ENCODE measurements around the gene CAVIN1. TPM values are rescaled to one million over a fixed set of nuclear protein-coding genes. Genes with fewer than 3 reads are reported as not detected.
A peak's percentile ranks its signal among the peaks of the same experiment; 100 is the strongest.
"Not testable (repeated sequence)": the region's sequence is repeated elsewhere in the genome, so short reads cannot be mapped to it uniquely, and the experiment has no call there.

CAVIN1 gene
- total RNA-seq, 1 experiment from 2014 or later: 236 TPM

GRCh38 chr17:42431758-42432161 lies 8.7 kb upstream of the CAVIN1 start:
- no peak for DNase-seq (ENCODE audit: low read depth)

GRCh38 chr17:42429726-42430447 lies 6.8 kb upstream of the CAVIN1 start:
- DNase-seq (ENCODE audit: low read depth): no peak

DNA sequence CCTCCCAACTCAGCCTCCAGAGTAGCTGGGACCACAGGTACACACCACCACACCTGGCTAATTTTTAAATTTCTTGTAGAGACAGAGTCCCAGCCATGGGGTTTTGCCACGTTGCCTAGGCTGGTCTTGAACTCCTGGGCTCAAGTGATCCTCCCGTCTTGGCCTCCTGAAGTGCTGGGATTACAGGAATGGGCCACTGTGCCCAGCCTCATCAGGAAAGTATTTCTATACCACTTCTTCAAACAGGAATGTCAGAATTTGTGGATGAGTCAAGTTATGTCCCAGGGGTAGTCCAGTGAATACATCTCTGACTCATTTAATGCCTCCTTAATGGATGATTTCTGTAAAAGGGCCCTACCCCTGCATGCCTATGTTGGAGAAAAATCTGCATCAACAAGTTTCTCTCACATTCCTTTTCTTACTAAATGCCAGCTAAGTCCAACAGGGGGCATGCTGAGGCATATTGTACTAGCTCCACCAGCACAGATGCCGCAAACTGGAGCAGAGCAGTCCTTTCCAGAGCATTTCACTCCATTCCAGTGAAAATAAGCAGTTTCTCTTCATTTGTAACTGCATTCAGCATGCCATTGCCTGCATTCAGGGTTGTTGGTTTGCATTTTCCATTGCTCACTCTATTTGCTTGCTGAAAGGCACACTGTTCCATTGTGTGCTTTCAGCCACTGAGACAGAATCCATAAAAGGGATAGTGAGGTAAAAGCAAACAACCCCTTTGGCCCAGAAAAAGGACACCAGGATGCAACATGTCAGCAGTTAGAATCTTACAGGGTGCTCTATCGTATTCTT lies 5.3 kb upstream of the CAVIN1 start:
- peak; percentile 98 for DNase-seq (ENCODE audit: low read depth)

- DNase-seq (ENCODE audit: low read depth): no peak
Observed at GRCh38 chr17:42424991-42425610, 2.0 kb upstream of the CAVIN1 start.

DNA sequence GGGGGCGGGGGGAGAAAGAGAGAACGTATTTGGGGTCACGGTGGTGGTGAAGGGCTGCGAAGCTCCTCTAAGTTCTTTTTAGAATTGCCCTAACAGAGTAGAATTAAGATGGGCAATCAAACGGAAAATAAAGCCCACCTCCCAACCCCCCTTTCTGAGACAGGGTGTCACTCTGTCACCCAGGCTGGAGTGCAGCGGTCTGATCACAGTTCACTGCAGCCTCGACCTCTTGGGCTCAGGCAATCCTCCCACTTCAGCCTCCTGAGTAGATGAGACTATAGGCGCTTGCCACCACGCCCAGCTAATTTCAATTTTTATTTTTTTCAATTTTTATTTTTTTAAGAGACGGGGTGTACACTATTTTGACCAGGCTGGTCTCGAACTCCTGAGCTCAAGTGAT lies 710 bp upstream of the CAVIN1 start:
- no peak for DNase-seq (ENCODE audit: low read depth)

DNA sequence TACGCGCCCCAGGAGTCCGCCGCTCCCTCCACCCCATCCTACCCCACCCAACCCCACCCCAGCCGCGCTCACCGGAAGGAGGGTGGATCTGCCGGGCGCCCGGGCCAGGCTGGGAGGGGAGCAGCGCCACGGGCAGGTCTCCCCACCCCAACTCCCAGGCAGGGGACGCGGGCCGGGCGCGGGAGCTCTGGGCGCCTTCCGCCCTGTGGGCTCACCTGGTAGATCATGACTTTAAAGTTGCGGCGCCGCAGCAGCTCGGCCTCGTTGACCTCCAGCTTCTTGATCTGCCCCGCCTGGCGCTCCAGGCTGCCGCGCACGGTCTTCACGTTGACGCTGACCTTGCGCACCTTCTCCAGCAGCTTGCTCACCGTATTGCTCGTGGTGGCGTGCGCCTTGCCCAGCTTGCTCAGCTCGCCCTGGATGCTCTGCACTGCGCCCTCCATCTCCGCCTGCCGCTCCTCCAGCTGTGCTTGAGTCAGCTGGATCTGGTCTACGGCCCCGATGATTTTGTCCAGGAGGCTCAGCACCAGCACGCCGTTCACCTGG lies 571 bp downstream of the CAVIN1 start:
- peak; percentile 39 for DNase-seq (ENCODE audit: low read depth)

DNA sequence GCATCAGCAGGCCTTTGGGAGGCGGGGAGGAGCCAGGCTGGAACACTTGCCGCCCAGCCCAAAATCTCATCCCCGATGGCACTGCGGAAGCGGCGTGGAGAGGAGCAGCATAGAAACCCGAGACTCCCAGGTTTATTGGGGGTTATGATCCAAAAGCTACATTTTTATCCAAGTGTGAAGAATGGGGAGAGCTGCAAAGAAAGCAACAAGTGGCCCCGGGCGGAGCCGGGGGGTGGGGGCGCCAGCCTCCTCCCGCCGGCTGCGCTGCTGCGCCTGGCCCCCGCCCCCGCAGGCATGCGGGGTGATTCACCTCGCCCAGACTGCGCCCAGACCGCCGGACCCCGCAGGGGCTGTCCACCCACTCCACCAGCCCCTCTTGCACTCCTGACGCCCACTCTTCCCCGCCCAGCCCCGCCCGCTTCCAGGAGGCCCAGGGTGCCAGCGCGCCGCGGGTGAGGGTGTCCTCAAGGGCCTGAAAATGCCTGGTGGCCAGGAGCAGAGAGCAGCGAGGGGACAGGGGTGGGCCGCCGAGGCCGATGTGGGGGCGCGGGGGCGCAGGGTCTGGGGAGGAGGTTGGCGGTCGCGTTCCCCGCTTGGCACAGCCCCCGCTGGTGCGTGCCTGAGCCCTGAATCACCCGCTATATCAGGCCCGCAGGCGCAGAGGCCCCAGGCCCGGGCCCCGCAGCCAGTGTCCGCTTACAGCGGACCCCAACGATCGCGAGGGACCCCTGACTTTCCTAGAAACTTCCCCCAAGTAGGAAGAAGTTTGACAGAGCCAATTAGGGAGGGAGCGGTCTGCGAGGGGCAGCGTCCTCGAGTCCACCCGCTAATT lies 1.3 kb downstream of the CAVIN1 start:
- peak; percentile 75 for DNase-seq (ENCODE audit: low read depth)

DNA sequence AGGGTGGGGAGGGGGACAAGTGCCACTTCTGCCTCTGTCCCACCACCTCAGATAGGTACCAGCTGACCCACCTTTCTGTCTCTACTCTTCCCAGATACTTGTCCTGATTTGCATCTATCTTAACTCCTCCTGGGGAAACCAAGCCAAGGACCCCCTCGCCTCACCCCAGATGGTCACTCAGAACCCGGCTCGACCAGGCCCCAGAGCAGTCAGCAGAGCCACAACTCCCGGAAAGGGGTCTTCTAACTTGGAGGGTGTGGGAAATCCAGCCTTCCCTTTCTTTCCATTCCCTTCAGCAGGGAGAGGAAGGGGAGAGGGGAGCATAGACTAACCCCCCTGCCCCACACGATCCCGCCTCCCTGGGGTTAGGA lies 1.9 kb downstream of the CAVIN1 start:
- DNase-seq (ENCODE audit: low read depth): no peak

- DNase-seq (ENCODE audit: low read depth): not testable (repeated sequence)
Observed at GRCh38 chr17:42417981-42418380, 5.1 kb downstream of the CAVIN1 start.

DNA sequence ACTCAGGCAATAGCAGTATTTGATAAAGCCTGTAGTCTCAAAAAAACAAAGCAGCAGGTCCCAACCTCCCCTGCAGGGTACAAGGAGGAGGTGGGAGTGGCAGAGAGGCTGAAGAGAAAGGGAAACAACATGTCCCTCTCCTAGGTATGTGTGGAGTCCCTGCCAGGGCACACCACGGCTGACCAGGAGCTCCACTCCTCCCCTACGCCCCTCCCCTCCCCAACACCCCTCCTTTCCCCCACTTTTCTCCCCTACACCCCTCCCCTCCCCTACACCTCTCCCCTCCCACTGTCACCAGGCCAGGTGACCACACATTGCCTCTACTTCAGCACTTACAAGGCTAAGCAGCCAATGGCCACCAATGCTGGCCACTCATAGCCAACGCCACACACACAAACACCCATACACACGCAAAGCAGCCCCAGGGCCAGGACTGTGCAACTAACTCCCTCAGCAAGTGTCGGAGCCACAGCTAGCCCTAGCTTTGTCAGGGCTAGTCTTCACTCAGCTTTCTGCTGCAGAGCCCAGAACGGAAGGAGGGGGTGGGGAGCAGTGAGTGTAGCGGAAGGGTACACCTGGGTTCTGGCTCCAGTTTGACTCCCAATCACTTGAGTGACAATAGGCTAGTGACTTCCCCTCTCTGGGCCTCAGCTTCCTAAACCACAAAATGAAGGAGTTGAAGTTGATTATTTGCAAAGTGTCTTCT lies 8.2 kb downstream of the CAVIN1 start:
- no peak for DNase-seq (ENCODE audit: low read depth)

DNA sequence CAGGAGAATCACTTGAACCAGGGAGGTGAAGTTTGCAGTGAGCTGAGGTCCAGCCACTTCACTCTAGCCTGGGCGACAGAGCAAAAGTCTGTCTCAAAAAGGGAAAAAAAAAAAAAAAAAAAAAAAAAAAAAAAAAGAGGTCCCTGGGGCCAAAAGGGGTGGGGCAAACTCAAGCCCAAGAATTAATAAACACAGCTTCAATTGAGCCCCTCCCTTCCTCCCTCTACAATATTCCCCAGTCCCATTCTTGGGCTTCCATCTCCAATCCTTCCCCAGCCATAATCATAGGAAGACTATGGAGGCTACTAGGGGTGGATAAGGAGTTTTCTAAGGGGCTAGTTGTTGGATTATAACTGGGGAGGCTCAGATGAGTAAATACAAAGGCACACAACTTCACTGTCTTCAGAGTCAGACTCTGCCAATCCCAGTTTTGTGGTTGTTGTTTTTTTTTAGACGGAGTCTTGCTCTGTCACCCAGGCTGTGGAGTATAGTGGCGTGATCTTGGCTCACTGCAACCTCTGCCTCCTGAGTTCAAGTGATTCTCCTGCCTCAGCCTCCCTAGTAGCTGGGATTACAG lies 9.5 kb downstream of the CAVIN1 start:
- DNase-seq (ENCODE audit: low read depth): no peak

- no peak for DNase-seq (ENCODE audit: low read depth)
Observed at GRCh38 chr17:42411905-42412679, 11.0 kb downstream of the CAVIN1 start.

DNA sequence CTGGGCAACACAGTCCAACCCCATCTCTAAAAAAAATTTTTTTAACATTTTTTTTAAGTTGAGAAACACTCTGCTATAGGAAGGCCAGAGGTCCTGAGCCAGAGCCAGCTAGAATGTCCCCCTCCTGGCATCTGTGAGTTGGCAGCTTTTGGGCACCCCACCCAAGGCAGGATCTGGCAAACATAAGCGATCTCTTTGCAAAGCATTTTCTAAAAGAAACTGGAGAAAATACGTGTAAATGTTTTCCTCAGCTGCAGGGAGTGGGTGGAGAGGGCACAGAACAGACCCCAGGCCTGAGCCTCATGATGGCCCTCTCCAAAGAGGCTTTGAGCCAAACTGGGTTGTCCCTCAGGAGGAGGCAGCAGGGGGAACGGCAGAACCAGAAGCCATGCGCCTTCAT lies 11.7 kb downstream of the CAVIN1 start:
- DNase-seq (ENCODE audit: low read depth): no peak

GRCh38 chr17:42410319-42410685 lies 12.8 kb downstream of the CAVIN1 start:
- no peak for DNase-seq (ENCODE audit: low read depth)

- peak; percentile 88 for DNase-seq (ENCODE audit: low read depth)
Observed at GRCh38 chr17:42409523-42410318, 13.3 kb downstream of the CAVIN1 start.

DNA sequence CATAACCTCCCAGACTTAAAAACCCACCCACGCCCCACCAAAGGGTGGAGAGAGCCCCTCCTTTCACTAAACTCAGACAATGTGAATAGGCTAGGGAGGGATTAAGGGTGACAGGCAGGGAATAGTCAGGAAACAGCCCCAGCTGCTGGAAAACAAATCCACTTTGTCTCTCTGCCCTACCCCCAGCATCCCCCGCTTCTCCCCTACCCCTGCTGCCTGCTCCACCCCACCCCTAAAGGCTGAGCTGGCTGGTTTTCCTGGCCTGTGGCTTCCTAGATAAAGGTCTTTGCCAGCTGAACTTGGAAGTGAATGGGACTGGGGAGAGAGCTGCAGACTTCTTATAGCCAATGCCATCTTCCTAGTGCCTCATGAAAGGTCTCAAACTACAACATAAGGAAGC lies 15.0 kb downstream of the CAVIN1 start:
- no peak for DNase-seq (ENCODE audit: low read depth)

GRCh38 chr17:42407289-42407836 lies 15.7 kb downstream of the CAVIN1 start:
- DNase-seq (ENCODE audit: low read depth): peak; percentile 70

DNA sequence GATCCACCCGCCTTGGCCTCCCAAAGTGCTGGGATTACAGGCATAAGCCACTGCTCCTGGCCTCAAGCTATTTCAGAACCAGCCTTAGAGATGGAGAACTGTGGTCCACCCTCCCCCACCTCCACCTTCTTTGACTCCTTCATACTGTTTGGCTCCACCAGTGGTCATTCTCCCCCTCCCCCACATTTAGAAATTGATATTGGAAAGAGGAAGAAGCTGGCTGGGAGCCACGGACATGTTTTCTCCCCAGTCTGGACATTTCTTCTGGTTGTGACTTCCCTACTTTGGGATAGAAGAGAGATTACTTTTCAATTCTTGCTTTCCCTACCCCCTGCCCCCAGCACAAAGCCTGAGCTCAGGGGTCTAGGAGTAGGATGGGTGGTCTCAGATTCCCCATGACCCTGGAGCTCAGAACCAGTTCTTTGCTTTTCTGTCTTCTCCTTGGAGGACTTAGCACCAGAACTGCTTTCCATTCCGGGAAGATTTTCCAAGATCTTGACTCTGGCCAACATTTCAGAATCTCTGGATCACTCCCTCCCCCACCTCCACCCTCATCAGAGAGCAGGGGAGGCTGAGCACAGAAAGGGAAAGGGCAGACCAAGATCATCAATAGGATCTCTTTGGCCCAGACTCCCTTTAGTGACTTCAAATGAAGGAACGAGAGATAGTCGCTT lies 16.3 kb downstream of the CAVIN1 start:
- no peak for DNase-seq (ENCODE audit: low read depth)

All from HT1080 (cell line).